Heart left ventricle (tissue), 16 donors: ENCODE results near the gene AFF3. TPM values are rescaled to one million over a fixed set of nuclear protein-coding genes. Genes with fewer than 3 reads are reported as not detected.

Experiments used
- ATAC-seq, 4 donors: fragments of 200-7000 bp; cut with Tn5 transposase; one replicate each; pipeline ENCODE4 v1.9.1; 2020 to 2022; ENCODE audit warnings: moderate library complexity in 4 of 4, mild to moderate bottlenecking in 3 of 4, moderate number of reproducible peaks in 1 of 4
- DNase-seq, 5 donors: peaks; one replicate each; pipeline ENCODE4 v3.0.0-alpha.2; 2020
- H3K27ac ChIP-seq, 12 donors: fragments of 200-600 bp; sonication (generic) in 4 of 12; one replicate each; pipeline versions ENCODE4 v1.5.0 to v1.8.0; 2016 to 2022; ENCODE audit warnings: mild to moderate bottlenecking in 2 of 12
- H3K27me3 ChIP-seq, 9 donors: fragments of 200-600 bp; sonication (generic) in 2 of 9; one replicate each; pipeline versions ENCODE4 v1.5.1 to v1.8.0; 2016 to 2022; ENCODE audit warnings: mild to moderate bottlenecking in 3 of 9
- H3K36me3 ChIP-seq, 9 donors: fragments of 200-600 bp; sonication (generic) in 2 of 9; one replicate each; pipeline versions ENCODE4 v1.5.0 to v1.8.0; 2018 to 2022; ENCODE audit warnings: mild to moderate bottlenecking in 2 of 9
- H3K4me1 ChIP-seq, 12 donors: fragments of 200-600 bp; sonication (generic) in 4 of 12; one replicate each; pipeline versions ENCODE4 v1.5.0 to v1.8.0; 2016 to 2022; ENCODE audit warnings: mild to moderate bottlenecking in 3 of 12
- H3K4me3 ChIP-seq, 12 donors: fragments of 200-600 bp; sonication (generic) in 4 of 12; one replicate each; pipeline versions ENCODE4 v1.5.0 to v1.8.0; 2017 to 2022; ENCODE audit warnings: mild to moderate bottlenecking in 9 of 12, moderate library complexity in 4 of 12
- H3K9me3 ChIP-seq, 12 donors: fragments of 200-600 bp; sonication (generic) in 4 of 12; one replicate each; pipeline versions ENCODE4 v1.5.0 to v1.8.0; 2016 to 2022; ENCODE audit warnings: mild to moderate bottlenecking in 1 of 12
- CTCF ChIP-seq, 12 donors: fragments of 200-600 bp; sonication (generic) in 4 of 12; IDR thresholded peaks; one replicate each; pipeline versions ENCODE4 v1.5.0 to v1.8.0; 2018 to 2022; ENCODE audit warnings: antibody characterized with exemption in 12 of 12, mild to moderate bottlenecking in 5 of 12
- POLR2A ChIP-seq, 2 donors: fragments of 450-650 bp; IDR thresholded peaks; one replicate each; pipeline ENCODE4 v1.6.1; 2017; ENCODE audit warnings: antibody characterized with exemption in 2 of 2, mild to moderate bottlenecking in 2 of 2, moderate library complexity in 2 of 2
- WGBS, 4 donors: extraction: QIAGEN DNeasy Blood & Tissue Kit in 2 of 4; methylation state at CpG; one replicate each; pipeline versions ENCODE4 v1.1.5 to v1.1.7; 2013 to 2018; 5-methylcytosine and 5-hydroxymethylcytosine counted together
- intact Hi-C, 10 donors: fragments of 100-400 bp; cut with DNase I; formaldehyde crosslinking; loops; one replicate each; pipeline versions ENCODE4 v1.11.1 to v1.14.2; 2022
- polyA plus RNA-seq, 2 donors: library from polyadenylated mRNA; stranded (reverse); fragments of 200-250 nt; gene quantifications; one replicate each; pipeline ENCODE4 v1.2.3, GENCODE V29; 2013
- total RNA-seq, 9 donors: library from RNA; depleted of rRNA in 2 of 9; stranded (reverse); fragments of >200 nt in 2 of 9; fragmentation: NEBNext Ultra II Directional in 3 of 9; extraction: Animal tissue kit (Norgen Biotek cat#: 25700) in 3 of 9; gene quantifications; one replicate each; pipeline versions ENCODE4 v1.1.0 to v1.2.4, GENCODE V29; 2016 to 2023
- donor health status: ischemic (EF 13 %, LVEDD 7.1; RV severe dilation, severe dysfunction).
- donor health status: healthy with polysubstance abuse.
- donor health status: DM: no; HTN: yes; CAD: no.
- donor health status: DM: no; HTN: no; CAD: no.
- donor health status: ischemic (EF 25% LVEDD 6.9; RV normal size, moderate dysfunction).
- donor health status: ischemic (EF 25% LVEDD 5.7; RV mildly dilated, moderate dysfunction).
- donor health status: healthy.
- donor health status: DM: yes; HTN: yes; CAD: no.
- donor health status: ischemic (EF 35%, LVEDD 5.7; RV mildly dilated, moderate dysfunction).
- donor health status: nonischemic (EF 11% LVEDD 7.7; RV severe dilation, severe dysfunction).
- donor health status: DM: yes; HTN: yes; CAD: no.
- donor health status: PGD.
- donor health status: ischemic (EF 29% LVEDD 5.4; RV normal size, mild dysfunction).
- donor health status: nonischemic (EF 23%, LVEDD 6.1; RV moderate dilation, normal function).

Gene AFF3
- total and polyA plus RNA-seq, 11 donors = 1.3 to 15.5 (median 4.7) TPM

GRCh38 chr2:100012561-100012960, 129.8 kb downstream of the AFF3 start:
- no peak for TF ChIP-seq POLR2A (IDR thresholded peaks at IDR 0.05)
- TF ChIP-seq CTCF (IDR thresholded peaks at IDR 0.05) = no peak
- 92 to 96% (median 94%) methylated on average over 5 of the region's 5 CpGs for WGBS, 4 donors
- DNase-seq (no peak), ATAC-seq (no peak)
- Histone ChIP-seq H3K4me3 (no peak overlapping the region), H3K4me1 (peaks cover 0 to 21% (median 6%) of the 10 kb centered on the region in 12 donors), H3K27ac (no peak overlapping the region), H3K9me3 (no peaks in the 10 kb centered on the region), H3K36me3 (peaks cover 0 to 4% (median 0%) of the 10 kb centered on the region in 9 donors), H3K27me3 (no peaks in the 10 kb centered on the region)
- intact Hi-C loops = no loop called here

- DNase-seq (no peak), ATAC-seq (no peak)
- Histone ChIP-seq H3K27me3 (no peaks in the 10 kb centered on the region), H3K36me3 (peaks cover 0 to 12% (median 0%) of the 10 kb centered on the region in 9 donors), H3K27ac (no peak overlapping the region), H3K4me1 (peaks cover 0 to 21% (median 6%) of the 10 kb centered on the region in 12 donors), H3K9me3 (no peaks in the 10 kb centered on the region), H3K4me3 (no peak overlapping the region)
- TF ChIP-seq CTCF (IDR thresholded peaks at IDR 0.05) (no peak), POLR2A (IDR thresholded peaks at IDR 0.05) (no peak)
- 51 to 62% (median 55%) methylated on average over 5 of the region's 5 CpGs for WGBS, 4 donors
- intact Hi-C loops = no loop called here
These were observed 131.1 kb downstream of the AFF3 start for GRCh38 chr2:100011272-100011731.

- Histone ChIP-seq H3K4me1 (peaks cover 0 to 21% (median 6%) of the 10 kb centered on the region in 12 donors), H3K36me3 (peaks cover 0 to 18% (median 0%) of the 10 kb centered on the region in 9 donors), H3K27me3 (no peaks in the 10 kb centered on the region), H3K9me3 (no peaks in the 10 kb centered on the region), H3K27ac (no peak overlapping the region), H3K4me3 (no peak overlapping the region)
- TF ChIP-seq POLR2A (IDR thresholded peaks at IDR 0.05) = no peak
- TF ChIP-seq CTCF (IDR thresholded peaks at IDR 0.05) = no peak
- intact Hi-C loops = no loop called here
- no peak for DNase-seq
- 91 to 97% (median 95%) methylated on average over 5 of the region's 5 CpGs for WGBS, 4 donors
- ATAC-seq = no peak
These were observed 131.8 kb downstream of the AFF3 start for GRCh38 chr2:100010606-100011005.

- Histone ChIP-seq H3K27ac (no peak overlapping the region), H3K9me3 (no peaks in the 10 kb centered on the region), H3K36me3 (peaks cover 0 to 22% (median 0%) of the 10 kb centered on the region in 9 donors), H3K4me1 (peaks cover 0 to 21% (median 6%) of the 10 kb centered on the region in 12 donors), H3K4me3 (no peak overlapping the region), H3K27me3 (no peaks in the 10 kb centered on the region)
- no peak for ATAC-seq
- intact Hi-C loops = no loop called here
- no peak for DNase-seq
- TF ChIP-seq POLR2A (IDR thresholded peaks at IDR 0.05) (no peak), CTCF (IDR thresholded peaks at IDR 0.05) (no peak)
- WGBS, 4 donors = 83 to 87% (median 85%) methylated on average over 6 of the region's 6 CpGs
These were observed 132.6 kb downstream of the AFF3 start for GRCh38 chr2:100009743-100010142.
